Measurements from ENCODE around the gene KASH5.
"Not testable (repeated sequence)": the region's sequence is repeated elsewhere in the genome, so short reads cannot be mapped to it uniquely, and the experiment has no call there.

KASH5 gene

DNA sequence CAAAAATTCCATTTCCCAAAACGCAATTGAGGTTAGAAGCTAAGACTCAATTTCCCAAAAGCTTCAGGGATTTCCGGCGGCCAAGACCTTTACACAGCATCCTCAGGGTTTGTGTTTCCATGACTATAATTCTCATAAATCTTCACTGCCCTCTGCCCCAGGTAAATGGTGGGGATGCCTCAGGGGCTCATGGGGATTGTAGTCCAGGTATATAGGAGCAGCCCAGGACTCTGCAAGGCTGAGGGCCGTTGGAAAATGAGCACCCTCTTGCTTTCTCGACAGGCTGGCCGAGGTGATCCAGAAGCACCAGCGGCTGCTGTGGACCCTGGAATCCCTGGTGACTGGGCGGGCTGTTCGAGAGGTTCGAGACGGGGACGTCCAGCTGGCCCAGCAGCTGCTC lies 71.3 kb downstream of the KASH5 start:
- no peaks in the 10 kb centered on the region for H4K20me1 ChIP-seq (ENCODE audit: insufficient read depth, low read length)
- H3K9me3 ChIP-seq (ENCODE audit: insufficient read depth, low read length): no peaks in the 10 kb centered on the region
- no peak overlapping the region for H3K4me3 ChIP-seq (ENCODE audit: low read length)
- peaks cover 8% of the 10 kb centered on the region for H3K4me1 ChIP-seq (ENCODE audit: low read length)
- peaks cover 4% of the 10 kb centered on the region for H3K79me2 ChIP-seq (ENCODE audit: low read length)
- no peak overlapping the region for H3K27ac ChIP-seq (ENCODE audit: low read length)
- H3K9ac ChIP-seq (ENCODE audit: low read length): no peak overlapping the region
- H3K4me2 ChIP-seq (ENCODE audit: low read length): no peak overlapping the region
- no peaks in the 10 kb centered on the region for H3K27me3 ChIP-seq (ENCODE audit: low read depth, low read length)
- TF ChIP-seq CTCF (IDR thresholded peaks at IDR 0.05; ENCODE audit: low read depth, low read length) (no peak), EZH2phosphoT487 (IDR thresholded peaks at IDR 0.05; ENCODE audit: low read depth) (no peak)
- H3K36me3 ChIP-seq (replicated peaks; ENCODE audit: low read depth, low read length): peaks cover 11% of the 10 kb centered on the region
- H2AFZ ChIP-seq (ENCODE audit: low read depth, low read length): no peak overlapping the region

- not testable (repeated sequence) for H4K20me1 ChIP-seq (ENCODE audit: insufficient read depth, low read length); H3K79me2 ChIP-seq (ENCODE audit: low read length); H3K27ac ChIP-seq (ENCODE audit: low read length); H3K9ac ChIP-seq (ENCODE audit: low read length); H3K9me3 ChIP-seq (ENCODE audit: insufficient read depth, low read length); H3K4me2 ChIP-seq (ENCODE audit: low read length); H3K4me3 ChIP-seq (ENCODE audit: low read length); H3K4me1 ChIP-seq (ENCODE audit: low read length); H2AFZ ChIP-seq (ENCODE audit: low read depth, low read length); H3K27me3 ChIP-seq (ENCODE audit: low read depth, low read length)
- H3K36me3 ChIP-seq (replicated peaks; ENCODE audit: low read depth, low read length): peaks cover 14% of the 10 kb centered on the region
Measured at GRCh38 chr19:49461130-49461529, 73.1 kb downstream of the KASH5 start.

- Histone ChIP-seq H3K4me1 (ENCODE audit: low read length) (peaks cover 5% of the 10 kb centered on the region; the same call in 1 of the 2 replicates), H3K27ac (ENCODE audit: low read length) (no peak overlapping the region), H3K27me3 (ENCODE audit: low read depth, low read length) (no peaks in the 10 kb centered on the region), H2AFZ (ENCODE audit: low read depth, low read length) (no peak overlapping the region), H3K9me3 (ENCODE audit: insufficient read depth, low read length) (no peaks in the 10 kb centered on the region), H3K9ac (ENCODE audit: low read length) (no peak overlapping the region), H4K20me1 (ENCODE audit: insufficient read depth, low read length) (no peaks in the 10 kb centered on the region), H3K4me3 (ENCODE audit: low read length) (no peak overlapping the region), H3K4me2 (ENCODE audit: low read length) (no peak overlapping the region), H3K79me2 (ENCODE audit: low read length) (no peaks in the 10 kb centered on the region), H3K36me3 (replicated peaks; ENCODE audit: low read depth, low read length) (peaks cover 16% of the 10 kb centered on the region)
- TF ChIP-seq CTCF (IDR thresholded peaks at IDR 0.05; ENCODE audit: low read depth, low read length) (no peak), EZH2phosphoT487 (IDR thresholded peaks at IDR 0.05; ENCODE audit: low read depth) (no peak)
Measured at GRCh38 chr19:49461656-49462055, 73.6 kb downstream of the KASH5 start.

GRCh38 chr19:49462492-49462891 lies 74.4 kb downstream of the KASH5 start:
- Histone ChIP-seq H2AFZ (ENCODE audit: low read depth, low read length) (no peak overlapping the region), H3K27me3 (ENCODE audit: low read depth, low read length) (no peaks in the 10 kb centered on the region), H3K9ac (ENCODE audit: low read length) (no peak overlapping the region), H3K9me3 (ENCODE audit: insufficient read depth, low read length) (no peaks in the 10 kb centered on the region), H3K4me2 (ENCODE audit: low read length) (no peak overlapping the region), H3K36me3 (replicated peaks; ENCODE audit: low read depth, low read length) (peaks cover 16% of the 10 kb centered on the region), H3K27ac (ENCODE audit: low read length) (no peak overlapping the region), H3K4me1 (ENCODE audit: low read length) (peaks cover 5% of the 10 kb centered on the region; the same call in 1 of the 2 replicates), H3K79me2 (ENCODE audit: low read length) (no peaks in the 10 kb centered on the region), H4K20me1 (ENCODE audit: insufficient read depth, low read length) (no peaks in the 10 kb centered on the region), H3K4me3 (ENCODE audit: low read length) (no peak overlapping the region)
- TF ChIP-seq CTCF (IDR thresholded peaks at IDR 0.05; ENCODE audit: low read depth, low read length) (no peak), EZH2phosphoT487 (IDR thresholded peaks at IDR 0.05; ENCODE audit: low read depth) (no peak)
